Fibroblast of villous mesenchyme (primary cell): ENCODE results near the gene RMI2. TPM values are rescaled to one million over a fixed set of nuclear protein-coding genes. Genes with fewer than 3 reads are reported as not detected.

Experiments used
- DNase-seq: peaks from one replicate; pipeline ENCODE4 v3.0.0-alpha.2; 2010; ENCODE audit warnings: low read depth
- H3K4me3 ChIP-seq: 2 replicates; pipeline ENCODE4 v1.5.1; 2011; ENCODE audit warnings: low read depth, mild to moderate bottlenecking, low read length
- total RNA-seq: library from RNA; depleted of rRNA; stranded (reverse); fragments of >200 nt; gene quantifications from 2 replicates; pipeline ENCODE4 v1.2.3, GENCODE V29; 2012
- TF ChIP-seq, protein P1 (sequence below): IDR thresholded peaks from 2 replicates; pipeline ENCODE4 v1.5.1; 2012; ENCODE audit warnings: low read depth, mild to moderate bottlenecking, low read length; ENCODE audit not compliant: insufficient read depth

RMI2 gene
- total RNA-seq, 1 donor = 5.6 TPM

- TF ChIP-seq, protein P1, sequence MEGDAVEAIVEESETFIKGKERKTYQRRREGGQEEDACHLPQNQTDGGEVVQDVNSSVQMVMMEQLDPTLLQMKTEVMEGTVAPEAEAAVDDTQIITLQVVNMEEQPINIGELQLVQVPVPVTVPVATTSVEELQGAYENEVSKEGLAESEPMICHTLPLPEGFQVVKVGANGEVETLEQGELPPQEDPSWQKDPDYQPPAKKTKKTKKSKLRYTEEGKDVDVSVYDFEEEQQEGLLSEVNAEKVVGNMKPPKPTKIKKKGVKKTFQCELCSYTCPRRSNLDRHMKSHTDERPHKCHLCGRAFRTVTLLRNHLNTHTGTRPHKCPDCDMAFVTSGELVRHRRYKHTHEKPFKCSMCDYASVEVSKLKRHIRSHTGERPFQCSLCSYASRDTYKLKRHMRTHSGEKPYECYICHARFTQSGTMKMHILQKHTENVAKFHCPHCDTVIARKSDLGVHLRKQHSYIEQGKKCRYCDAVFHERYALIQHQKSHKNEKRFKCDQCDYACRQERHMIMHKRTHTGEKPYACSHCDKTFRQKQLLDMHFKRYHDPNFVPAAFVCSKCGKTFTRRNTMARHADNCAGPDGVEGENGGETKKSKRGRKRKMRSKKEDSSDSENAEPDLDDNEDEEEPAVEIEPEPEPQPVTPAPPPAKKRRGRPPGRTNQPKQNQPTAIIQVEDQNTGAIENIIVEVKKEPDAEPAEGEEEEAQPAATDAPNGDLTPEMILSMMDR = no peak
- no peak for DNase-seq
- H3K4me3 ChIP-seq = no peak overlapping the region
Observed at GRCh38 chr16:11355862-11356261, 10.6 kb downstream of the RMI2 start.

- no peak overlapping the region for H3K4me3 ChIP-seq
- peak; percentile 77 for DNase-seq
- TF ChIP-seq, protein P1 = peak; percentile 82
Observed at GRCh38 chr16:11356573-11357331, 11.5 kb downstream of the RMI2 start.

DNA sequence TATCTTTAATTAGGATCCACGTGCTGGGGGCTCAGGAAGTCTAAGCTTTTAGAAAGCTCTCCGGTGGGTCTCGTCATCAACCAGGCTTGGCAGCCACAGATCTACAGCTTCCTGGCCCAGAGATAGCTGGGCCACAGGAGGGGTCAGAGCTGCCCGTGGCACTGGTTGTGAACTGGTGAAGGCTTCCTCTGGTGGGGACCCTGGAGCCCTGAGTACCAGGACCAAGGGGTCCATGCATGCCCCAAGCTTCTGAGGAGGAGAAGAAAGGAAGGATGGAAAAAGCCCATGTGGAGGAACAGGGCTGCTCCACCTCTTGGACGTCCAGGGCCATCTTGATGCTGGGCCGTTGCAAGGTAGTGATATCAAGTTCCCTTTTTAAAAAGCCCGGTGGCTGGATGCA, 13.3 kb downstream of the RMI2 start:
- TF ChIP-seq, protein P1 = no peak
- DNase-seq = no peak
- no peak overlapping the region for H3K4me3 ChIP-seq

DNA sequence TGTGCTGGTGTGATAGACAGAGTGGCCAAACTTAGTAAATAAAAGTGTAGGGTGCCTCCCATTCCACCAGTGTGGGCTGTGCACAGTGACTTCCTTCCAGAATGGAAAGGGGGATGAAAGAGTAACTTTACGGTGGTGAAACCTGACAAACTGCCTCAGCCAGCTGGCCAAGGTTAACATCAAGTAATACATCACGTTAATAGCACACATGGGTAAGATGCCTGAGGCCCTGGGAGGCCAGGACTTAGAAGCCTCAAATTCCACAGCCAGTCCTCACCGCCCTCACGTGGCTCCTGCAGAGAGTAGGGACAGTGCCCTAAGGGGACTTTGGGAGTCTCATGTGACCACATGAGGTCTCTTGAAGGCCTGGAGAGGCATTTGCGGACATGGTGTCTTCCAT, 14.1 kb downstream of the RMI2 start:
- DNase-seq = peak; percentile 85
- H3K4me3 ChIP-seq = no peak overlapping the region
- TF ChIP-seq, protein P1 = no peak

GRCh38 chr16:11360641-11361373, 15.5 kb downstream of the RMI2 start:
- no peak overlapping the region for H3K4me3 ChIP-seq
- DNase-seq = no peak
- TF ChIP-seq, protein P1 = no peak

- TF ChIP-seq, protein P1 = no peak
- no peak for DNase-seq
- no peak overlapping the region for H3K4me3 ChIP-seq
Observed at GRCh38 chr16:11361701-11362451, 16.6 kb downstream of the RMI2 start.
